Hepatocyte (in vitro differentiated cells): ENCODE data around the gene RINL. TPM values are rescaled to one million over a fixed set of nuclear protein-coding genes. Genes with fewer than 3 reads are reported as not detected.

Experiments used
- DNase-seq: peaks from one replicate; pipeline ENCODE4 v3.0.0-alpha.2; 2016; ENCODE audit warnings: low spot score
- H2AFZ ChIP-seq: fragments of 200-600 bp; sonication (generic); 2 replicates; pipeline ENCODE4 v1.6.0; 2016; ENCODE audit warnings: antibody characterized with exemption, mild to moderate bottlenecking
- H3K27ac ChIP-seq: fragments of 200-600 bp; sonication (generic); 2 replicates; pipeline ENCODE4 v1.5.1; 2016; ENCODE audit warnings: mild to moderate bottlenecking
- H3K27me3 ChIP-seq: fragments of 200-600 bp; sonication (generic); 2 replicates; pipeline ENCODE4 v1.6.1; 2016
- H3K36me3 ChIP-seq: fragments of 200-600 bp; sonication (generic); replicated peaks from 2 replicates; pipeline ENCODE4 v1.5.1; 2016; ENCODE audit warnings: low read depth; ENCODE audit not compliant: insufficient read depth
- H3K4me1 ChIP-seq: fragments of 200-600 bp; sonication (generic); 2 replicates; pipeline ENCODE4 v1.5.1; 2016; ENCODE audit warnings: mild to moderate bottlenecking, moderate library complexity; ENCODE audit not compliant: insufficient read depth
- H3K4me2 ChIP-seq: fragments of 200-600 bp; sonication (generic); 2 replicates; pipeline ENCODE4 v1.6.0; 2016
- H3K4me3 ChIP-seq: fragments of 200-600 bp; sonication (generic); 2 replicates; pipeline ENCODE4 v1.5.1; 2016; ENCODE audit warnings: mild to moderate bottlenecking
- H3K79me2 ChIP-seq: fragments of 200-600 bp; sonication (generic); 2 replicates; pipeline ENCODE4 v1.6.0; 2017; ENCODE audit warnings: mild to moderate bottlenecking
- H3K9me2 ChIP-seq: fragments of 200-600 bp; sonication (generic); replicated peaks from 2 replicates; pipeline ENCODE4 v1.6.0; 2017; ENCODE audit warnings: mild to moderate bottlenecking; ENCODE audit not compliant: insufficient read depth
- H3K9me3 ChIP-seq: fragments of 200-600 bp; sonication (generic); 2 replicates; pipeline ENCODE4 v1.5.1; 2016; ENCODE audit warnings: low read depth, mild to moderate bottlenecking
- H4K20me1 ChIP-seq: fragments of 200-600 bp; sonication (generic); 2 replicates; pipeline ENCODE4 v1.6.0; 2016; ENCODE audit warnings: mild to moderate bottlenecking; ENCODE audit not compliant: insufficient read depth, poor library complexity, severe bottlenecking
- EZH2 ChIP-seq: fragments of 200-600 bp; sonication (generic); IDR thresholded peaks from 2 replicates; pipeline ENCODE4 v1.6.1; 2016; ENCODE audit warnings: antibody characterized with exemption, mild to moderate bottlenecking, borderline replicate concordance
- EZH2phosphoT487 ChIP-seq: fragments of 200-600 bp; sonication (generic); IDR thresholded peaks from one replicate; pipeline ENCODE4 v1.6.1; 2018; ENCODE audit warnings: antibody characterized with exemption, mild to moderate bottlenecking, low read depth, moderate library complexity; ENCODE audit not compliant: unreplicated experiment, severe bottlenecking
- WGBS: methylation state at CpG from one replicate; pipeline ENCODE4 v1.1.6; 2016; ENCODE audit warnings: low lambda C conversion rate; ENCODE audit errors: missing lambda C conversion rate; 5-methylcytosine and 5-hydroxymethylcytosine counted together
- polyA plus RNA-seq: library from polyadenylated mRNA; unstranded; fragments of >200 nt; fragmentation: Nextera tagmentation; extraction: Ambion mirVana; gene quantifications from 2 replicates; pipeline ENCODE4 v1.2.1, GENCODE V29; 2016
- total RNA-seq: library from RNA; depleted of rRNA; stranded (reverse); fragments of >200 nt; gene quantifications from 2 replicates; pipeline ENCODE4 v1.2.3, GENCODE V29; 2014
- TF ChIP-seq, protein P1 (sequence below): fragments of 200-600 bp; sonication (generic); IDR thresholded peaks from 2 replicates; pipeline ENCODE4 v1.5.1; 2016; ENCODE audit warnings: antibody characterized with exemption, mild to moderate bottlenecking; ENCODE audit not compliant: poor library complexity

Gene RINL
- total and polyA plus RNA-seq, 2 experiments from 2014 or later: 5.6 to 7.7 TPM

DNA sequence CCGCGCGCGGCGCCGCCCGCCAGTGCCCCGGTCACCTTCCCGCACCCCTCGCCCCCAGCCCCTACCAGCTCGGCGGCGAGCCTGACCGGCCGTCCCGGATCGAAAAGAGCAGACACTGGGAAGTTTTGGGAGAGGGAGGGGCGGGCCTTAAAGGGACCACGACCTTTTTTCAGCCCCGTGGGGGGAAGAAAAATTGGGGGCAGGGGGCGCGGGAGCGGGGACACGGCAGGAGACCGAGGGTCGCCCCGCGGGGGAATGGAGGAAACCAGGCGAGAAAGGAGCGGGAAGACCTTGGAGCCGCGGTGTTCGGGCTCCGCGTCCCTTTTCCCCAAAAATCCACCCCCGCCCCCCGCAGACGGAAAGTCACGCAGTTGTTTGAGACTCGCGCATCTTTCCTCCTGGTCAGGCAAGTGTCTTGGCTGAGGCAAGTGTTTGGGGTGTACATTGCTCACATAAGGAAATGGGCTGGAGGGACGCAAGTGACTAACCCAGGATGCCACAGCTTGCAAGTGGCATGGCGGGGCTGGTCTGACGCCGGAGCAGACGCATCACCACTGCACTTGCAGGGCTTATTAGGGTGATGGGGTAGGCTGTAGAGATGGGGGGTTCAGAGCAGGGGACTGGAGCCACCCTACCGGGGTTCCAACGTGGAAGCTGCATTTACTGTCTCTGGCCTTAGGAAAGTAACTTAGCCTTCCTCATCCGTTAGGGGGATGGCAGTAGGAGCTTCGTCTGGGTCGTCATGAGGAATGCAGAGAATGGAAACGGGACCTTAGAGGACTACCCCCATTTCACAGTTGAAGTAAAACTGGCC, 25.6 kb downstream of the RINL start:
- H3K4me1 ChIP-seq: peaks cover 18% of the 10 kb centered on the region
- H3K4me2 ChIP-seq: peak overlapping the region; percentile 85
- 3% methylated on average over 24 of the region's 52 CpGs for WGBS
- no peaks in the 10 kb centered on the region for H3K9me2 ChIP-seq
- no peaks in the 10 kb centered on the region for H3K36me3 ChIP-seq
- TF ChIP-seq, protein P1, sequence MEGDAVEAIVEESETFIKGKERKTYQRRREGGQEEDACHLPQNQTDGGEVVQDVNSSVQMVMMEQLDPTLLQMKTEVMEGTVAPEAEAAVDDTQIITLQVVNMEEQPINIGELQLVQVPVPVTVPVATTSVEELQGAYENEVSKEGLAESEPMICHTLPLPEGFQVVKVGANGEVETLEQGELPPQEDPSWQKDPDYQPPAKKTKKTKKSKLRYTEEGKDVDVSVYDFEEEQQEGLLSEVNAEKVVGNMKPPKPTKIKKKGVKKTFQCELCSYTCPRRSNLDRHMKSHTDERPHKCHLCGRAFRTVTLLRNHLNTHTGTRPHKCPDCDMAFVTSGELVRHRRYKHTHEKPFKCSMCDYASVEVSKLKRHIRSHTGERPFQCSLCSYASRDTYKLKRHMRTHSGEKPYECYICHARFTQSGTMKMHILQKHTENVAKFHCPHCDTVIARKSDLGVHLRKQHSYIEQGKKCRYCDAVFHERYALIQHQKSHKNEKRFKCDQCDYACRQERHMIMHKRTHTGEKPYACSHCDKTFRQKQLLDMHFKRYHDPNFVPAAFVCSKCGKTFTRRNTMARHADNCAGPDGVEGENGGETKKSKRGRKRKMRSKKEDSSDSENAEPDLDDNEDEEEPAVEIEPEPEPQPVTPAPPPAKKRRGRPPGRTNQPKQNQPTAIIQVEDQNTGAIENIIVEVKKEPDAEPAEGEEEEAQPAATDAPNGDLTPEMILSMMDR: no peak
- TF ChIP-seq EZH2phosphoT487 (no peak), EZH2 (no peak)
- peak overlapping the region; percentile 100 for H3K27ac ChIP-seq
- H2AFZ ChIP-seq: peak overlapping the region; percentile 77
- H3K9me3 ChIP-seq: no peaks in the 10 kb centered on the region
- peak overlapping the region; percentile 91 for H3K4me3 ChIP-seq
- H4K20me1 ChIP-seq: peaks cover 17% of the 10 kb centered on the region
- peaks cover 17% of the 10 kb centered on the region for H3K79me2 ChIP-seq
- DNase-seq: peak; percentile 66
- H3K27me3 ChIP-seq: no peaks in the 10 kb centered on the region

DNA sequence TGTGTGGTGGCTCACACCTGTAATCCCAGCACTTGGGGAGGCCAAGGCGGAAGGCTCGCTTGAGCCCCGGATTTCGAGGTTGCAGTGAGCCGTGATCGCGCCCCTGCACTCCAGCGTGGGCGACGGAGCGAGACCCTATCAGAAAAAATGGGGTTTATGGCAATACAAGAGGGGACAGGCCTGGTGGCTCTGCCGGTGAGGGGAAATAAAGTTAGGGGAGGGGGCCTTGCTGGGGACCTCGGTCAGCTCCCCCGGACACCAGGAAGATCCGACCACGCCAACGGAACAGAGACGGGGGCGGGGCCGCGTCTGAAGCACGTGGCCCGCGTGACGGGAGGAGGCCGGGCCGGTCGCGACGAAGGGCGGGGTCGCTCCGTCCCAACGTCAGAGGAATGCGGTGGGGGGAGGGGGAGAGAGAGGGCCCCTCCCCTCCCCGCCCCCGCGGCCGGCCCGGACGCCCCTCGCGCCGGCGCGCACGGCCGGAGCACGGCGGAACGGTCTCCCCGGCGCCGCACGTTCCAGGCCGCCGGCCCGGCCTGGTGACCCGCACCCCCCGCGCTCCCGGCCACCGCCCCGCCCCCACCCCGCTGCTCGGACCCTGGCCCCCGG, 26.3 kb downstream of the RINL start:
- peak; percentile 99 for DNase-seq
- H3K79me2 ChIP-seq: peaks cover 24% of the 10 kb centered on the region
- peaks cover 18% of the 10 kb centered on the region for H3K4me1 ChIP-seq
- H3K4me3 ChIP-seq: peak overlapping the region; percentile 91
- WGBS: 20% methylated on average over 16 of the region's 67 CpGs
- peak overlapping the region; percentile 85 for H3K4me2 ChIP-seq
- H4K20me1 ChIP-seq: peaks cover 24% of the 10 kb centered on the region
- H3K9me2 ChIP-seq: no peaks in the 10 kb centered on the region
- peak overlapping the region; percentile 100 for H3K27ac ChIP-seq
- no peak for TF ChIP-seq EZH2phosphoT487
- TF ChIP-seq, protein P1: no peak
- TF ChIP-seq EZH2: no peak
- H2AFZ ChIP-seq: peak overlapping the region; percentile 77
- no peaks in the 10 kb centered on the region for H3K9me3 ChIP-seq
- no peaks in the 10 kb centered on the region for H3K27me3 ChIP-seq
- no peaks in the 10 kb centered on the region for H3K36me3 ChIP-seq

DNA sequence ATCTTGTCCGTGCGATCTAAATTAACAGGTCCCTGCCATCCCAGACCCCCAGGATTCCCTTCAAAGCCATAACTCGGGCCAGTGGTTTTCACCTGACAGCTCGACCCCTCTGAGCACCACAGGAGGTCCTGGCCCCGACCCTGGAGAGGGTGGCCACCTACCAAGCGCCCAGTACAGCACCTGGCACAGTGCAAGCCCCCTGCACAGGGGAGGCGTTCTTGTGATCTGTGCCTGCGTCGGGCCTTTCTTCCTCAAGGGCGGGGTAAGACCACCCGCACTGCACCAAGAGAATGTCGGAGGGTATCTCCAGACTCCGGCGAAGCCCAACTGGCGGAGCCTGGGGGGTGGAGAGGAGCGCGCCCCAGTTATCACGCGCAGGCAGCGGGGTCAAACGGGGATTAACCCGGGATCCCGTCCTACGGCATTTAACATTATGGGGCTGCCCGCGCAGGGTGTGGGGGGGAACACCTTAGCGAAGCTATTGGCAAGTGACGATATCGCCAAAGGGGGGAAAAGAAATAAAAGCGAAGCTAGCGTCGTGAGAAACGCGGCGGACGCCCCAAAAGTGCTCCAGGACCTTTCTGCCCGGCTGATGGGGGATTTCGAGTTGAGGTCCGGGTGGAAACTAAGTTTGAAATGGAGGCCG, 27.0 kb downstream of the RINL start:
- H3K9me2 ChIP-seq: no peaks in the 10 kb centered on the region
- 37% methylated on average over 40 of the region's 40 CpGs for WGBS
- peak; percentile 41 for DNase-seq

More for the DNA sequence above, 27.0 kb downstream of the RINL start:
- no peaks in the 10 kb centered on the region for H3K36me3 ChIP-seq
- peak overlapping the region; percentile 100 for H3K27ac ChIP-seq
- peaks cover 30% of the 10 kb centered on the region for H4K20me1 ChIP-seq
- H3K27me3 ChIP-seq: no peaks in the 10 kb centered on the region
- TF ChIP-seq EZH2 (no peak), EZH2phosphoT487 (no peak)
- TF ChIP-seq, protein P1: no peak
- H3K4me2 ChIP-seq: peak overlapping the region; percentile 76
- H2AFZ ChIP-seq: peak overlapping the region; percentile 1
- peak overlapping the region; percentile 10 for H3K4me3 ChIP-seq
- H3K79me2 ChIP-seq: peaks cover 30% of the 10 kb centered on the region
- H3K4me1 ChIP-seq: peaks cover 18% of the 10 kb centered on the region
- no peaks in the 10 kb centered on the region for H3K9me3 ChIP-seq
